Nephron progenitor cell (in vitro differentiated cells): Measurements from ENCODE around the gene GSTO2.

ENCODE experiments used
- DNase-seq: peaks from one replicate; pipeline ENCODE4 v3.0.0; 2021
- H3K27ac Mint-ChIP-seq: 2 replicates; pipeline ENCODE4 v1.8.0; 2021; ENCODE audit warnings: mild to moderate bottlenecking, moderate library complexity, mixed read lengths
- H3K27me3 Mint-ChIP-seq: 2 replicates; pipeline ENCODE4 v1.8.0; 2021; ENCODE audit warnings: mild to moderate bottlenecking, low read depth, mixed read lengths; ENCODE audit not compliant: poor library complexity
- H3K36me3 Mint-ChIP-seq: 2 replicates; pipeline ENCODE4 v1.8.0; 2021; ENCODE audit warnings: low read depth, mixed read lengths
- H3K4me1 Mint-ChIP-seq: 2 replicates; pipeline ENCODE4 v1.8.0; 2021; ENCODE audit warnings: mixed read lengths
- H3K4me3 Mint-ChIP-seq: 2 replicates; pipeline ENCODE4 v1.8.0; 2021; ENCODE audit warnings: mild to moderate bottlenecking, moderate library complexity, mixed read lengths
- H3K9me3 Mint-ChIP-seq: 2 replicates; pipeline ENCODE4 v1.8.0; 2021; ENCODE audit warnings: mild to moderate bottlenecking, moderate library complexity, mixed read lengths
- CTCF ChIP-seq: fragments of 200-600 bp; sonication (generic); IDR thresholded peaks from 2 replicates; pipeline ENCODE4 v1.5.0; 2021; ENCODE audit warnings: antibody characterized with exemption

Gene GSTO2

GRCh38 chr10:104317726-104318299, 48.8 kb downstream of the GSTO2 start:
- DNase-seq: no peak
- H3K27ac Mint-ChIP-seq: no peak overlapping the region
- H3K4me3 Mint-ChIP-seq: no peak overlapping the region
- H3K27me3 Mint-ChIP-seq: no peaks in the 10 kb centered on the region
- peaks cover 42% of the 10 kb centered on the region for H3K36me3 Mint-ChIP-seq
- no peak for TF ChIP-seq CTCF
- peaks cover 41% of the 10 kb centered on the region for H3K4me1 Mint-ChIP-seq
- no peaks in the 10 kb centered on the region for H3K9me3 Mint-ChIP-seq

GRCh38 chr10:104318326-104318725, 49.3 kb downstream of the GSTO2 start:
- no peak overlapping the region for H3K27ac Mint-ChIP-seq
- H3K36me3 Mint-ChIP-seq: peaks cover 37% of the 10 kb centered on the region
- H3K27me3 Mint-ChIP-seq: no peaks in the 10 kb centered on the region
- no peak for TF ChIP-seq CTCF
- H3K4me3 Mint-ChIP-seq: no peak overlapping the region
- H3K4me1 Mint-ChIP-seq: peaks cover 45% of the 10 kb centered on the region
- no peak for DNase-seq
- no peaks in the 10 kb centered on the region for H3K9me3 Mint-ChIP-seq

GRCh38 chr10:104318810-104319741, 50.1 kb downstream of the GSTO2 start:
- Mint-ChIP-seq H3K4me1 (peaks cover 51% of the 10 kb centered on the region), H3K27ac (peak overlapping the region; percentile 41), H3K36me3 (peaks cover 35% of the 10 kb centered on the region), H3K9me3 (no peaks in the 10 kb centered on the region), H3K4me3 (no peak overlapping the region), H3K27me3 (no peaks in the 10 kb centered on the region)
- no peak for TF ChIP-seq CTCF
- no peak for DNase-seq

- no peaks in the 10 kb centered on the region for H3K9me3 Mint-ChIP-seq
- no peaks in the 10 kb centered on the region for H3K27me3 Mint-ChIP-seq
- peaks cover 33% of the 10 kb centered on the region for H3K36me3 Mint-ChIP-seq
- DNase-seq: no peak
- H3K27ac Mint-ChIP-seq: no peak overlapping the region
- TF ChIP-seq CTCF: no peak
- H3K4me1 Mint-ChIP-seq: peaks cover 68% of the 10 kb centered on the region
- no peak overlapping the region for H3K4me3 Mint-ChIP-seq
Measured at GRCh38 chr10:104321226-104321625, 52.2 kb downstream of the GSTO2 start.

- Mint-ChIP-seq H3K36me3 (peaks cover 29% of the 10 kb centered on the region), H3K27me3 (no peaks in the 10 kb centered on the region)
Measured at GRCh38 chr10:104321725-104322415, 52.9 kb downstream of the GSTO2 start.

More at GRCh38 chr10:104321725-104322415, 52.9 kb downstream of the GSTO2 start:
- Mint-ChIP-seq H3K4me3 (no peak overlapping the region), H3K27ac (peak overlapping the region; percentile 49), H3K9me3 (no peaks in the 10 kb centered on the region), H3K4me1 (peaks cover 72% of the 10 kb centered on the region)
- no peak for TF ChIP-seq CTCF
- DNase-seq: no peak
